K562 (cell line): ENCODE data around the gene C11orf42. TPM values are rescaled to one million over a fixed set of nuclear protein-coding genes. Genes with fewer than 3 reads are reported as not detected.

Experiments used
- ATAC-seq: fragments of 200-7000 bp; cut with Tn5 transposase; 3 replicates; pipeline ENCODE4 v1.9.1; 2020; ENCODE audit warnings: moderate library complexity
- BruUV-seq: library from RNA; stranded (reverse); fragments of 400-500 nt; replicated peaks from 2 replicates; lab custom pipeline; 2021; lab: Mats Ljungman, UMichigan
- CTCF ChIA-PET: fragments of 300-600 bp; formaldehyde crosslinking; extraction: SDS; loops from one replicate; lab custom pipeline; 2021; ENCODE audit warnings: low intra/inter-chr PET ratio; lab: Yijun Ruan, JAX
- POLR2A ChIA-PET: fragments of 300-600, 350-650 bp; sonication (Branson Sonifier 250); formaldehyde crosslinking; extraction: SDS; loops from one replicate; lab custom pipeline; 2021; ENCODE audit warnings: antibody characterized with exemption, inconsistent platforms; lab: Yijun Ruan, JAX
- DNase-seq, 4 experiments: peaks; one replicate each; pipeline versions ENCODE4 v3.0.0 to v3.0.0-alpha.2; 2011 to 2018; ENCODE audit warnings: low spot score in 3 of 4, mixed read lengths in 3 of 4; ENCODE audit errors: extremely low read depth in 1 of 4
- FAIRE-seq: peaks from 2 replicates; lab custom pipeline; 2011; peaks lifted over from hg19 to GRCh38; lab: Jason Lieb, UNC
- H2AFZ ChIP-seq: 2 replicates; pipeline ENCODE4 v1.6.0; 2011; ENCODE audit warnings: low read depth, low read length, control low read depth, inconsistent platforms
- H3K27ac ChIP-seq: fragments of 200-600 bp; 3 replicates; pipeline ENCODE4 v1.8.0; 2011; ENCODE audit warnings: low read depth, mild to moderate bottlenecking, control low read depth, inconsistent platforms, low read length, moderate library complexity, mixed read lengths; ENCODE audit errors: extremely low read depth
- H3K27me3 ChIP-seq, 2 experiments: fragments of 300-600 bp in 1 of 2; 2 replicates in 1 of 2; 3 replicates in 1 of 2; pipeline versions ENCODE4 v1.6.0 to v1.8.0; 2011; ENCODE audit warnings: inconsistent platforms in 2 of 2, low read length in 2 of 2, mild to moderate bottlenecking in 1 of 2, mixed read lengths in 1 of 2, moderate library complexity in 1 of 2; ENCODE audit not compliant: control insufficient read depth in 2 of 2, insufficient read depth in 2 of 2
- H3K36me3 ChIP-seq: fragments of 300-600 bp; 3 replicates; pipeline ENCODE4 v1.8.0; 2011; ENCODE audit warnings: mild to moderate bottlenecking, low read length, inconsistent platforms; ENCODE audit not compliant: control insufficient read depth, insufficient read depth
- H3K4me1 ChIP-seq, 2 experiments: fragments of 200-600 bp in 1 of 2; replicated peaks in 1 of 2; 2 replicates in 1 of 2; 3 replicates in 1 of 2; pipeline versions ENCODE4 v1.5.1 to v1.8.0; 2011; ENCODE audit warnings: inconsistent platforms in 2 of 2, low read length in 2 of 2, mild to moderate bottlenecking in 1 of 2, mixed read lengths in 1 of 2, moderate library complexity in 1 of 2; ENCODE audit not compliant: control insufficient read depth in 2 of 2, insufficient read depth in 2 of 2
- H3K4me2 ChIP-seq: 2 replicates; pipeline ENCODE4 v1.6.1; 2011; ENCODE audit warnings: low read length, control low read depth, inconsistent platforms, mixed read lengths; ENCODE audit not compliant: insufficient read depth
- H3K4me3 ChIP-seq: fragments of 200-600 bp; sonication (generic), shearing (Covaris generic); 2 replicates; pipeline ENCODE4 v1.5.1; 2016; ENCODE audit warnings: control low read depth, inconsistent platforms
- H3K79me2 ChIP-seq: fragments of 200-600 bp; 3 replicates; pipeline ENCODE4 v1.8.0; 2011; ENCODE audit warnings: low read length, inconsistent platforms; ENCODE audit not compliant: control insufficient read depth, insufficient read depth
- H3K9ac ChIP-seq, 2 experiments: 2 replicates each; pipeline versions ENCODE4 v1.6.0 to v1.6.1; 2011; ENCODE audit warnings: low read depth in 2 of 2, low read length in 2 of 2, control low read depth in 1 of 2, inconsistent platforms in 1 of 2, mild to moderate bottlenecking in 1 of 2, mixed read lengths in 1 of 2; ENCODE audit not compliant: insufficient read depth in 1 of 2
- H3K9me1 ChIP-seq: one replicate; pipeline ENCODE4 v1.6.0; 2011; ENCODE audit warnings: inconsistent platforms, mild to moderate bottlenecking, low read length, moderate library complexity; ENCODE audit not compliant: control insufficient read depth, insufficient read depth
- H3K9me3 ChIP-seq: replicated peaks from 2 replicates; pipeline ENCODE4 v1.5.1; 2011; ENCODE audit warnings: low read depth, low read length, inconsistent platforms; ENCODE audit not compliant: control insufficient read depth, insufficient read depth
- H4K20me1 ChIP-seq: replicated peaks from 2 replicates; pipeline ENCODE4 v1.6.1; 2011; ENCODE audit warnings: low read length, inconsistent platforms, mixed read lengths; ENCODE audit not compliant: control insufficient read depth, insufficient read depth
- CBFA2T3 ChIP-seq: fragments of 450-650 bp; IDR thresholded peaks from 2 replicates; pipeline ENCODE4 v1.6.1; 2017
- KDM1A ChIP-seq, 2 experiments: fragments of 450-650 bp; IDR thresholded peaks; 2 replicates each; pipeline ENCODE4 v1.6.1; 2016; ENCODE audit warnings: mild to moderate bottlenecking in 2 of 2
- NFE2 ChIP-seq: IDR thresholded peaks from 2 replicates; pipeline ENCODE4 v1.6.1; 2014; ENCODE audit warnings: antibody characterized with exemption, low read depth
- RAD51 ChIP-seq: fragments of 450-650 bp; IDR thresholded peaks from 2 replicates; pipeline ENCODE4 v1.7.1; 2016; ENCODE audit warnings: low read depth, mild to moderate bottlenecking, borderline replicate concordance
- RCOR1 ChIP-seq, 2 experiments: IDR thresholded peaks; 2 replicates each; pipeline ENCODE4 v1.6.1; 2012; ENCODE audit warnings: low read depth in 2 of 2, low read length in 2 of 2, borderline replicate concordance in 1 of 2, improper control_type of control experiment in 1 of 2
- SAFB2 ChIP-seq: fragments of 200-400 bp; formaldehyde crosslinking; IDR thresholded peaks from 2 replicates; pipeline ENCODE4 v1.6.1; 2018; ENCODE audit warnings: borderline replicate concordance, low read length, low read depth, moderate library complexity; ENCODE audit not compliant: severe bottlenecking
- USF1 ChIP-seq: sonication (generic); formaldehyde crosslinking; IDR thresholded peaks from 2 replicates; pipeline ENCODE4 v1.9.0; 2022; ENCODE audit warnings: mild to moderate bottlenecking, missing genetic modification reagents
- USF2 ChIP-seq: sonication (generic); formaldehyde crosslinking; IDR thresholded peaks from 2 replicates; pipeline ENCODE4 v1.5.0; 2020; ENCODE audit warnings: missing genetic modification reagents
- WGBS: fragments of 100-300 bp; shearing (Covaris generic); methylation state at CpG from one replicate; pipeline ENCODE4 v1.1.6; 2016; ENCODE audit warnings: low coverage, mixed read lengths; ENCODE audit not compliant: insufficient coverage; ENCODE audit errors: missing lambda C conversion rate; 5-methylcytosine and 5-hydroxymethylcytosine counted together
- in situ Hi-C: fragments of 300-500 bp; cut with MboI; formaldehyde crosslinking; loops from 4 replicates; pipeline ENCODE4 v1.15.0; 2018; ENCODE audit warnings: inconsistent platforms, mixed read lengths
- intact Hi-C: fragments of 100-400 bp; cut with micrococcal nuclease; formaldehyde crosslinking; loops from 2 replicates; pipeline ENCODE4 v1.14.2; 2022
- polyA plus RNA-seq, 8 experiments: library from polyadenylated mRNA; depleted of rRNA in 4 of 8; stranded (reverse) in 5 of 8; unstranded in 3 of 8; fragments of >200 nt; fragmentation: Nextera tagmentation in 2 of 8; fragmentation: Illumina TruSeq in 1 of 8; extraction: Ambion mirVana in 2 of 8; extraction: Trizol in 1 of 8; gene quantifications; 2 replicates each; pipeline versions ENCODE4 v1.2.1 to v1.2.3, GENCODE V29; 2011 to 2014; ENCODE audit warnings: inconsistent platforms in 1 of 8, missing spikeins in 1 of 8
- total RNA-seq, 7 experiments: library from RNA; depleted of rRNA in 6 of 7; stranded (reverse); fragments of >200 nt in 6 of 7; fragmentation: Illumina TruSeq in 2 of 7; extraction: Trizol in 2 of 7; gene quantifications; 2 replicates each; pipeline versions ENCODE4 v1.2.1 to v1.2.3, GENCODE V29; 2011 to 2021; ENCODE audit warnings: low replicate concordance in 1 of 7
- TF ChIP-seq, protein P1 (sequence below): fragments of 250-450 bp; sonication (Bioruptor Pico); IDR thresholded peaks from 2 replicates; pipeline ENCODE4 v1.8.0; 2022; ENCODE audit warnings: inconsistent platforms

Gene C11orf42
- total and polyA plus RNA-seq, 9 of the 15 experiments (the other 6 are each of a cell fraction or from before 2014, with no cell fraction given) = not detected

DNA sequence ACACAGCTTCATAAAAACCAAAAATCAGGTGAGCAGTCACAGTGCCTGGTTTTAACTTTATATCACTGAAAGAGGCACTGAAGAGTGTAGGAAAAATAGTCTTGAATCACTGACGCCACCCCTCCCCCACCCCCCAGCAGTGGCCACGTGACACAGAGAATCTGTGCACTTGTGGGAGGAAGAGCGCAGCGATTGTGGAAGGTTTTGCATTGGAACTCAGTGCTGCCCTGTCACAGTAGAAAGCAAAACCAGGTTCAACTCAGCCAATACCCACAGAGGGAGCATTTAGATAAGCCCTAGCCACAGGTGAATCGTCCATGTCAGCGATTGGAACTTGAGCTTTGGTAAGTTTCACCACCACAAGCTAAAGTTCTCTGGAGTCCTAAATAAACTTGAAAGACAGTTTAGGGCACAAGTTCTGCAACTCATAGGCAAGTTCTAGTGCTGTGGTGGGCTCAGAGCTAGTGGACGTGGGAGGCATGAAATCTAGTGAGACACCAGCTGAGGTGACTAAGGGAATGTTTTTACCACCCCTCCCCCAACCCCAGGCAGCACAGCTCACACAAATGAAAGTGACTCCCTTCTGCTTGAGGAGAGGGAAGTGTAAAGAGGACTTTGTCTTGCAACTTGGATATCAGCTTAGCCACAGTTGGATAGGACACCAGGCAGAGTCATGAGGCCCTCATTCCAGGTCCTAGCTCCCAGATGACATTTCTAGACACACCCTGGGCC, 48.6 kb upstream of the C11orf42 start:
- H3K27me3 ChIP-seq = peaks cover 0 to 4% of the 10 kb centered on the region in 2 experiments; a peak in 1 of 5 replicates
- no peak overlapping the region for H3K27ac ChIP-seq
- H3K36me3 ChIP-seq = no peaks in the 10 kb centered on the region
- no peaks in the 10 kb centered on the region for H3K4me1 ChIP-seq
- in situ Hi-C loops = no loop called here
- H3K79me2 ChIP-seq = no peaks in the 10 kb centered on the region
- CTCF ChIA-PET = no interaction called here
- 6% methylated on average over 7 of the region's 7 CpGs for WGBS
- H2AFZ ChIP-seq = no peak overlapping the region
- H3K9ac ChIP-seq = no peak overlapping the region
- H3K9me3 ChIP-seq = no peaks in the 10 kb centered on the region
- no peaks in the 10 kb centered on the region for H3K9me1 ChIP-seq
- H3K4me3 ChIP-seq = no peak overlapping the region
- H4K20me1 ChIP-seq = no peaks in the 10 kb centered on the region
- BruUV-seq = no TSS peak
- TF ChIP-seq RAD51 (peak; percentile 70; the same call in 1 of the 2 replicates), USF1 (CRISPR knock-in tag) (peak; percentile 69), KDM1A (IDR thresholded peaks at IDR 0.05) (peak; percentile 73 to 76; a peak in 3 of 4 replicates), SAFB2 (no peak), RCOR1 (IDR thresholded peaks at IDR 0.05; ENCODE audit: borderline replicate concordance in 1 of 2, low read depth in 2 of 2, low read length in 2 of 2) (peak in 1 of 2 experiments; percentile 57; a peak in 1 of 4 replicates), NFE2 (0 out of 2 replicates have a peak, but pooled peaks have one; percentile 8), USF2 (CRISPR knock-in tag) (peak; percentile 79), CBFA2T3 (0 out of 2 replicates have a peak, but pooled peaks have one; percentile 4)
- TF ChIP-seq, protein P1, sequence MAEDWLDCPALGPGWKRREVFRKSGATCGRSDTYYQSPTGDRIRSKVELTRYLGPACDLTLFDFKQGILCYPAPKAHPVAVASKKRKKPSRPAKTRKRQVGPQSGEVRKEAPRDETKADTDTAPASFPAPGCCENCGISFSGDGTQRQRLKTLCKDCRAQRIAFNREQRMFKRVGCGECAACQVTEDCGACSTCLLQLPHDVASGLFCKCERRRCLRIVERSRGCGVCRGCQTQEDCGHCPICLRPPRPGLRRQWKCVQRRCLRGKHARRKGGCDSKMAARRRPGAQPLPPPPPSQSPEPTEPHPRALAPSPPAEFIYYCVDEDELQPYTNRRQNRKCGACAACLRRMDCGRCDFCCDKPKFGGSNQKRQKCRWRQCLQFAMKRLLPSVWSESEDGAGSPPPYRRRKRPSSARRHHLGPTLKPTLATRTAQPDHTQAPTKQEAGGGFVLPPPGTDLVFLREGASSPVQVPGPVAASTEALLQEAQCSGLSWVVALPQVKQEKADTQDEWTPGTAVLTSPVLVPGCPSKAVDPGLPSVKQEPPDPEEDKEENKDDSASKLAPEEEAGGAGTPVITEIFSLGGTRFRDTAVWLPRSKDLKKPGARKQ = no peak
- TF ChIP-seq, all 486 proteins: peak for 7
- POLR2A ChIA-PET = interaction anchor here (0.9 to 1.2 kb wide), 2 partner anchors 15 to 180 kb away, joined by 3 read pairs; no protein-coding TSS in a partner anchor
- intact Hi-C loops = no loop called here
- FAIRE-seq (no peak), DNase-seq (no peak), ATAC-seq (peak; percentile 48; the same call in 2 of the 3 replicates)
- no peak overlapping the region for H3K4me2 ChIP-seq
